HG03432 (cell line): ENCODE results near the gene SCN8A.
A peak's percentile ranks its signal among the peaks of the same experiment; 100 is the strongest.
"Not testable (repeated sequence)": the region's sequence is repeated elsewhere in the genome, so short reads cannot be mapped to it uniquely, and the experiment has no call there.

Experiments
- ATAC-seq: cut with Tn5 transposase; IDR thresholded peaks from one replicate; pipeline ENCODE4 v1.9.1; 2021; ENCODE audit warnings: mild to moderate bottlenecking, moderate library complexity; ENCODE audit not compliant: unreplicated experiment

SCN8A gene

DNA sequence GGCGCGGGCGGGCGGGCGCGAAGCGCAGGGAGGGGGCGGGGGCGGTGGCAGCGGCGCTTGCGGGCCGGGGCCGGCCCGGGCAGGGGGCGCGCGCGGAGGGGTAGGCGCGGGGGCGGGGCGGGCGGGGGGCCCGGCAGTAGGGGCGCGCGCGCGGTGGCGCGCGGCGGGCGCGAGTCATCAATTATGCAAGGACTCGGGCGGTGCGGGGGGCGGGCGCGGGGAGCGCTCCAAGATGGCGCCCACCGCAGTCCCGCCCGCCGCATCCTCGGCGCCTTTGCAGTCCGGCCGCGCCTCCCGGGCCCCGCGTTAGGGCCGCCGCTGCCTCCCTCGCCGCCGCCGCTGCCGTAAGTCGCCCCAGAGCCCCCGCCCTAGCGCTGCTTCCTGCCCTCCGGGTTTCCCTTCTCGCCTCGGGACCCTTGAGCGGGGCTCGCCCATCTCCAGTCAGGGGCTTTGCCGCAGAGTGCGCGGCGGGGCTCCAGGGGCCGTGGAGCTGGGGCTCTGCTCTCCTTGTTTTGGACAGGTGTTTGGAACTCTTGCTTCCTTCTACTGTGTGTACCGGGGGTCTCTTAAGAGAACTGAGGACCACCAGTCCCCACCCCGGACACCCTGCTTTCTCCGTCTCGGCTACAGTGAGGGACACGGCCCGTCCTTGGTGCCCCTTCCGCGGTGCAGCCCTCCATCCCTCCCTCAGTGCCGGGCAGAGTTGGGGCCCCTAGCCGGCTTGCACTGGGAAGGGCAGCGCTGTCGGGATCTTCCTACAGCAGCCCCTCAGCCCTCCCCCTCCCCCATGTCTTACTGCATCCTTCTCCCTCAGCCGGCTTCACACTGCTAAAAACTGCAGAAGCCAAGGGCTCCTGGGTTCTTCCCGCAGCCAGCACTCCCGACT is at the start of gene SCN8A:
TSS of gene SCN8A (plus strand) at position 218 of the 886 bp plus-strand sequence. CDS start 71,585 bp downstream, outside the sequence.
- ATAC-seq, result peak; percentile 29

DNA sequence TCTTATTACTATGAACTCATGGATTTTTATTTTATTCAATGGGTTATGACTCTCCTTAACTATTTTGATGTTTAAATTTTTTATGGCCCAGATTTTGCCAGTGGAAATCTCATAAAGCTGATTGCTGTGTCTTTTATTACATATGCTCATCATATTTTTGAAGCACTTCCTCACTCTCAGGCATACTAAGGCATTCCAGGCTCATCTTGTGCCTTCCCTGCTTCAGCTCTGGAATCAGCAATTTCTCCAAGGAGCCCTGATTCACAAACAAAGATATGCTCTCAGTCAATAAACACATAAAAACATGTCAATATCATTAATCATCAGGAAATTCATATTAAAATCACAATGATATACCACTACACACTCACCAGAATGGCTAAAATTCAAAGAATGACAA is 44.9 kb upstream of the SCN8A start:
- ATAC-seq, result no peak

DNA sequence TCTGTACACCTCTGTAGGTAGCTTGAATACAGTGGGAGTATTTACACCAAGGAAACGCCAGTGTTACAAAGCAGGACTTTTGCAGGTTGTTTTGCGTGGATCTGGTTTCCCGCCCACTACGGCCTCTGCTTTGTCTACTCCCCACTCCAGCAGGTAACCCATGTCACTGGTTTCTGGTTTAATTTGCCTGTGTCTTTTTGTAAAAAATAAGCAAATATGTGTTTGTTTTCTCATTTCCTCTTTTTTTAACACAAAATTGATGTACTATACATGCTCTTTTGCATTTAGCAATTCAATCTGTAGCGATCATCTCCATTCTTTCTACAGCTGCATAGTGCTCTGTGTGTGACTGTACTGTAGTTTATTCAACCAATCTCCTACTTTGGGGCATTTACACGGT is 43.4 kb upstream of the SCN8A start:
- no peak for ATAC-seq

DNA sequence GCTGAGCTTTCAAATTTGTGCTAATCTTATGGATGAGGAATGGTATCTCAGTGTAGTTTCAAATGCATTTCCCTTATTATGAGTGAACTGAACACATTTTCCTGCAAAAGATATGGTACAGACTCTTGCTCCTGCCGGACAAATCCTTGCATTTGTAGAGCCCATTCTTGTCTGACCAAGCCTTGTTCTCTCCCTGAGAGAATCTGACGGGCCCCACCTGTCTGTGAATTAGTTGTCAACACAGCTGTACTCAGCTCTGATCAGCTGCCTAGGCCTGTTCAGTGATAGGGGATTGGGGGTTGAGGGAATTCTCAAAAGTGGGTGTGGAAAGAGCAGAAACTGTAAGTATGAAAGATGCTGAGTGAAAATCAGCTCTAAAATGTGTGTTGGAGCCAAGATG is 42.8 kb upstream of the SCN8A start:
- no peak for ATAC-seq

DNA sequence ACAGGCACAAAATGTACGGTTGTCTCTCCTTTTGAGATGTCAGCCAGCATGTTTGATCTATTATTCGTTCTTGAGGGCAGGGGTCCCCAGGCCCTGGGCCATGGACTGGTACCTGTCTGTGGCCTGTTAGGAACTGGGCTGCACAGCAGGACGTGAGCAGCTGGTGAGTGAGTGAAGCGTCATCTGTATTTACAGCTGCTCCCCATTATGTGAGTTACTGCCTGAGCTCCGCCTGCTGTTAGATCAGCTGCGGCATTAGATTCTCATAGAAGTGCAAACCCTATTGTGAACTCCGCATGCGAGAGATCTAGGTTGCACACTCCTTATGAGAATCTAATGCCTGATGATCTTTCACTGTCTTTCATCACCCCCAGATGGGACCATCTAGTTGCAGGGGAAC is 41.4 kb upstream of the SCN8A start:
- no peak for ATAC-seq

DNA sequence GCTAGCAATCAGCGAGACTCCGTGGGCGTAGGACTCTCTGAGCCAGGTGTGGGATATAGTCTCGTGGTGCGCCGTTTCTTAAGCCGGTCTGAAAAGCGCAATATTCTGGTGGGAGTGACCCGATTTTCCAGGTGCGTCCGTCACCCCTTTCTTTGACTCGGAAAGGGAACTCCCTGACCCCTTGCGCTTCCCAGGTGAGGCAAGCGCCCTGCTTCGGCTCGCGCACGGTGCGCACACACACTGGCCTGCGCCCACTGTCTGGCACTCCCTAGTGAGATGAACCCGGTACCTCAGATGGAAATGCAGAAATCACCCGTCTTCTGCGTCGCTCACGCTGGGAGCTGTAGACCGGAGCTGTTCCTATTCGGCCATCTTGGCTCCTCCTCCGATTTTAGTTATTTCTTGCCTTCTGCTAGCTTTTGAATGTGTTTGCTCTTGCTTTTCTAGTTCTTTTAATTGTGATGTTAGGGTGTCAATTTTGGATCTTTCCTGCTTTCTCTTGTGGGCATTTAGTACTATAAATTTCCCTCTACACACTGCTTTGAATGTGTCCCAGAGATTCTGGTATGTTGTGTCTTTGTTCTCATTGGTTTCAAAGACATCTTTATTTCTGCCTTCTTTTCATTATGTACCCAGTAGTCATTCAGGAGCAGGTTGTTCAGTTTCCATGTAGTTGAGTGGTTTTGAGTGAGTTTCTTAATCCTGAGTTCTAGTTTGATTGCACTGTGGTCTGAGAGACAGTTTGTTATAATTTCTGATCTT is 22.6 kb upstream of the SCN8A start:
- ATAC-seq, result not testable (repeated sequence)

DNA sequence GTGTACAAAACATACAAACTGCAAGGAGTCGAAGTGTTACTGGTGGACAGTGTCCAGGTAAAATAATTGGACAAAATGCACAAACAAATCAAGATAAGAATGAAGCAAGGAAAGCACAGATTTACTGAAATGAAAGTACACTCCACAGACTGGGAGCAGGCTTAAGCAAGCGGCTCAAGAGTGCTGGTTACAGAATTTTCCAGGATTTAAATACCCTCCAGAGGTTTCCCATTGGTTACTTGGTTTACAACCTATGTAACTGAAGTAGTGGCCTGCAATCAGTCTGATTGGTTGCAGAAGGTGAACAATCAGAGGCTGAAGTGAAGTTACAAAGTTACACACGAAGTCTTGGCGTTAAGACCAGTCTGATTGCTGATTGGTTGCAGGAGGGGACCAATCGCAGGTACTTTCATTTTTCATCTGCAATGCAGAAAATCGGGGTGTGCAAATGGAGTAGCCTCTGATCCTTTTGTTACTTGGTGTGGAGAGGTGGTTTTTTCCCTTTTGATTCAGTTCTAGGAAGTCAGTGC is 11.6 kb upstream of the SCN8A start:
- ATAC-seq, result no peak

DNA sequence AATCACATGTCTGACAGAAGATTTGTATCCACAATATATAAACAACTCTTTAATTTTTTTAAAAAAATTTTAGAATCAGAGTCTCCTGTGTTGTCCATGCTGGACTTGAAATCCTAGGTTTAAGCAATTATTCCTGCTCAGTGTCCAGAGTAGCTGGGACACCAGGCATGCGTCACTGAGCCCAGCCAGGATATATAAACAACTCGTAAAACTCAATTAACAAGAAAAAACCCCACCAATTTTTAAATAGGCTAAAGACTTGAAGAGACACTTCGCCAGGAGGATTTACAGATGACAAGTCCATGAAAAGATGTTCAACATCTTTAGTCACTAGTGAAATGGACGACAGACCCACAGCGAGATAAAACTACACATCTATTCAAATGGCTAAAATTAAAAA is 2.0 kb upstream of the SCN8A start:
- ATAC-seq, result no peak

DNA sequence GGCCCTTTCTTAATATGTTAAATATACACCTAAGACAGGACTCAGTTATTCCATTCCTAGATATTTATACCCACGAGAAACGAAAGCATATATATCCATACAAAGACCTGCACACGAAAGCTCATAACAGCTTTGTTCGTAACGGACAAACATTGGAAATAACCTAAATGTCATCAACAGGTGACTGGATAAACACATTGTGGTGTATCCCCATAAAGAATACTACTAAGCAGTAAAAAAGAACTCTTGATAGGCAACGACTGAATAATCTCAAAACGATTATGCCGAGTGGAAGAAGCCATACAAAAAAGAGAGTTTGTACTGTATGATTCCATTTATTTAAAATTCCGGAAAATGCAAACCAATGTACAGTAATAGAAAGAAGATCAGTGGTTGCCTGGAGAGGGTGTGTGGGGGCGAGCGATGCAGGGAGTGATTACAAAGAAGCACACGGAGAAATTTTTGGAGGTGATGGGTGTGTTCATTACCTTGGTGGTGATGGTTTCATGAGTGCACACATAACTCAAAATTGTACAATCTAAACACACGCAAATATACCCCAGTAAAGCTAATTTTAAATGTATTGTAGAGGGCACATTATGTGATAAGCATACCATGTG is 1.4 kb upstream of the SCN8A start:
- no peak for ATAC-seq

DNA sequence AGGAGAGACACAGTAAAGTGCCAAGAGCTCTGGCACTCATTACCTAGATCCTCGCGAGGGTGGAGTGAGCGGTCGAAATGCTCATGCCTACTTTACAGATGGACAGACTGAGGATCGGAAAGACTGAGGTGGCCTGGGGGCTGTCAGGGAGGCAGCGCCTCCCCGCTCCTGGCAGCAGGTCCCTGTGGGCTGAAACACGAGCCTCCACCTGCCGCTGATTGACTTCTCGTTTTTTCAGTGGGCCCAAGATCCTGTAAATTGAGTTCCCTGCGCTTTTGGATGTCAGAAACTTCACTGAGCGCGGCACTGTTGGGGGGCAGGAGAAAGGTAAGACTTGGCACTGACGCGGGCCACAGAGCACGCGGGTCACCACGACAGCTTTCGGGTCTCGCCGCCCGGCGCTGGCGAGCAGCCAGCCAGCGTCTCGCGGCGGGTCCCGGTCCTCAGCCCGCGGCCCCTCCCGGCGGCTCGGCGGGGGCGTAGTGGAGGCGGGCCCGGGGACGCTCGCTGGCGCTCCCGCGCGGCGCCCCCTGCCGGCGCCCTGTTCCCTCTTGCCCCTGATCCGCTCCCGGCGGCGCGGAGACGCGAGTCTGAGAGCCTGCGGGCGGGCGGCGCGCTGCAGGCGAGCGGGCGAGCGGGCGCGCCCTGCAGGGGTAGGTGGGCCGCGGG is 552 bp upstream of the SCN8A start:
- peak; percentile 89 for ATAC-seq

DNA sequence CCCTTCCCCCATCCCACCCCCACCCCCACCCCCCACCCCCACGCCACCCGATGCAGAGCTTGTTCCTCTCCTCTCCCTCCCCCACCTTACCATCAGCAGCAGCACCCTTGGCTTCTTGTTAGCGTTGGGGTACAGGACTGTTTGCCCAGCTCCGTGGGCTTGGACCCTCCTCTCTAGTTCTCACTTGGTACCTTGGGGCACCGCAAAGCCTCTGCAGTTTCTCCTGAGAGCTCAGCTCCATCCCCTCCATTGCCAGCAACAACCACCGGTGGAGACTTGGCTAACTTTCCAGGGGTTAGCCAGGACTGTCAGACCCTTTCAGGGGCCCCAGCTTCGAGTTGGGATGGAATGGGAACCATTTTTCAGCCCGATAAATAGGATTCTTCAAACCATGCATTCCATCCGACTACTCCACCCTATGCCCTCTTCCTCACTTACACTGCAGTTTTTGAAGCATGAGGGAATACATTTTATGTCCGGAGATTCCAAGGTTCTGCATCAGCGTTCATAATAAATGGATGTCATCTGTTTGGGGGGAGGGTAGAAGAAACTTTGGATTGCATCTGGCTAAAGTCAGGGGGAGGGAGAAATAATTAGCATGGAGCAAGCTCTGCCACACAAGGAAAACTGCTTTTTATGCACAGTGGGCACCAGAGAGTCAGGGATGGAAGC is 1.1 kb downstream of the SCN8A start:
- ATAC-seq, result no peak

DNA sequence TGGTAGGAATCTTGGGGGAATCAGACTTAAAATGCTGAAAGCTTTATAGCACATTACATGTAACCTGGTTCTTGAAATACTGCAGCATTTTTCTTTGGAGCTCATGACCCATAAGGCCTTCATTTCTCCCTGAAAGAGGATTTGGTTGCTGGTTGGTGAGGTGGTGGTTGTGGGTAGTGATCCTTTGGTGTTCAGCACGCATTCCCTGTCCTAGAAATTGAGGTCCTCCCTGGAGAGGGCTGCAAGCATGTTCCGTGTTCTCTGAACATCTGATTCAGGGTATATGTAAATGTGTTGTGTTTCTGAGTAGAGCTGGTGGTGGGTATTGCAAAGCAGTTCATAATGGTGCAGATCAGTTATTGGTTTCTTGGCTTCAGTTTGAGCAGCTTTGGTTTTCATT is 2.0 kb downstream of the SCN8A start:
- ATAC-seq, result no peak

DNA sequence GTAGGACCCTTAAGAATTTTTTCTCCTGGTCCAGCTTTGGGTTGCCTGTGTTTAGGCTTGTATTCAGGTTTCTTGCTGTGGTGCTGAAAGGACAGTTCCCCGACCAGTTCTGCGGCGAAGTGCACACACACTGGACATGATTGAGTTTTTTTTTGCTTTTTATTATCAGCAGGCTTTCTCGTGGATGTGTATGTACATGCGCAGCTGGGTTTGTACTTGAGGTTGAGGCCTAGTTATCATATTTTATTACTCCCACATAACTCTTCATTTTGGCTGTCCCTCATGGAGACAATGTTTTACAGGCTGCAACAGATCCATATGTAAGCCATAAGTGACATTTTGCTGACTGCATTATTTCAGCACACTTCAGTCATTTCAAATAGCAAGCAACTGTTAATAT is 2.5 kb downstream of the SCN8A start:
- no peak for ATAC-seq

DNA sequence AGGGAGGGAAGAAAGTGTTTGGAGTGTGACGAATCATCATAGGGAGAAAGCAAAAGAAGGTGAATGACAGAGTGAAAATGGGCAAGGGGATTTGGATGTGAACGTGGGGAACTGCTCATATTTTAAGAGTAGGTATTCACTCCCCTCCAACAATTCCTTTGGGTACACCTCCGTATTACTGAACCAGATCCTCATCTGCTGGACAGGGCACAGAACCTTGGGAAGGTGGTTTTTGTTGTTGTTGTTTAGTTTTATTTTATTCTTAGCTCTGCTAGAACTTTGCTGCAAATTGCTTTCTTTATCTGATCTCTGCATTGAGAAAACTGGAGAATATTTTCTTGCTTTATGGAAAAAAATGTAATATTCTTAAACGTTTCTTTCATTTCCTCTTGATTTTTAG is 7.1 kb downstream of the SCN8A start:
- no peak for ATAC-seq

DNA sequence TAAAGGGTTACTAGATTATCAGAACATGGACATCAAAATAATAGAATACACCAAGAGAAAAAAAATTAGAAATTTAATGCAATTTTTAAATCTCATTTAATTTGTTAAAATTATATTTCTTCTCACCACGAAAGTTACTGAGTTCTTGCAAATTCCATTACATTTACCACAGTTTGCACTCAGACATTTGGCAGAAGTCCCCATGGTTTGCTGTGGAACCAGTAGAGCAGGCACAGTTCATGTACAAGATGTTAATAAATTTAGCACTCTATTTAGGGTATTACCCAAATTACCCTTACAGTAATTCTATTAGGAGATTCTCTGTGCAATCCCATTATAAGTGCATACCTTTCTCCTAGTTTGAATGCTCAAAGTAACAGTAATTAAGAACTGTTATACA is 9.7 kb downstream of the SCN8A start:
- no peak for ATAC-seq

DNA sequence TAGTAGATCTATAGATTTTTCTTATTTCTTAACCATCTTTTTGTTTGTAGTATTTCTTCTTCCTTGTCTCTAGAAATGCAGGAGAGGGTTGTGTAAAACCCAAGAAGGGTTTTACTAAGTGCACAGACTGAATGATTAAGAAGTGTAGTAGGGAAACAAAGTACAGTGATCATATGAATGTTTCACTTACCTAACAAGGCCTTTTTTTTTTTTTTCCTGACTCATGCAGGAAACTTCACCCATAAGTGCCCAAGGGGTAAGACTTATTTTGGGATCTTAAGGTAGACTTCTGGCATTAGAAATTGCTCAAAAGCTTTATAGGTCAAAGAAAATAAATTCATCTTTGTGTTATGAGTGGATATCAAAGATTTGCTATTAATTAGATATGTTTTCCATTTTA is 10.2 kb downstream of the SCN8A start:
- ATAC-seq, result no peak

DNA sequence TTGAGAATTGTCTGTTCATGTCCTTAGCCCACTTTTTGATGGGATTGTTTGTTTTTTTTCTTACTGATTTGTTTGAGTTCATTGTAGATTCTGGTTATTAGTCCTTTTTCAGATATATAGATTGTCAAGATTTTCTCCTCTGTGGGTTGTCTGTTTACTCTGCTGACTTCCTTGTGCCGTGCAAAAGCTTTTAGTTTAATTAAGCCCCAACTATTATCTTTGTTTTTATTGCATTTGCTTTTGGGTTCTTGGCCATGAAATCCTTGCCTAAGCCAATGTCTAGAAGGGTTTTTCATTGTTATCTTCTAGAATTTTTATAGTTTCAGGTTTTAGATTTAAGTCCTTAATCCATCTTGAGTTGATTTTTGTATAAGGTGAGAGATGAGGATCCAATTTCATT is 14.9 kb downstream of the SCN8A start:
- not testable (repeated sequence) for ATAC-seq

DNA sequence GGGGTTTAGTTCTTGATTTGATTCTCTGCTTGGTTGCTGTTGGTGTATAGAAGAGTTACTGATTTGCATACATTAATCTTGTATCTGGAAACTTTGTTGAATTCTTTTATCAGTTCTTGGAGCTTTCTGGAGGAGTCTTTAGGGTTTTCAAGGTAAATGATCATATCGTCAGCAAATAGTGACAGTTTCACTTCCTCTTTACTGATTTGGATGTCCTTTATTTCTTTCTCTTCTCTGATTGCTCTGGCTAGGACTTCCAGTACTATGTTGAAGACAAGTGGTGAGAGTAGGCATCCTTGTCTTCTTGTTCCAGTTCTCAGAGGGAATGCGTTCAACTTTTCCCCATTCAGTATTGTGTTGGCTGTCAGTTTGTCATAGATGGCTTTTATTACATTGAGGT is 16.2 kb downstream of the SCN8A start:
- ATAC-seq, result not testable (repeated sequence)

DNA sequence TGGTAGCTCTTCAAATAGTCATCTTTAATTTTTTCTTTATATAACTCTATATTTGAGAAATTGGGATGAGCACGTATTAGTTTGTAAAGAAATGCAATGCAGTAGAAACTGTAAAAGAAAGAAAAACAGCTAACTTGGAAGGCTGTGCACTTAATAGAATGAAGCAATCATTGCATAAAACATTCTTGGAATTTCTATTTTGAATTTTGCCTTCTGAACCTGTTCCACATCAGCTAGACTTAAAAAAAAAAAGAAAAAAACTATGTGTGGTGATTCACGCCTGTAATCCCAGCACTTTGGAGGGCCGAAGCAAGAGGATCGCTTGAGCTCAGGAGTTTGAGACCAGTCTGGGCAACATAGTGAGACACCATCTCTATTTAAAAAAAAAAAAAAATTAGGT is 29.4 kb downstream of the SCN8A start:
- ATAC-seq, result no peak

DNA sequence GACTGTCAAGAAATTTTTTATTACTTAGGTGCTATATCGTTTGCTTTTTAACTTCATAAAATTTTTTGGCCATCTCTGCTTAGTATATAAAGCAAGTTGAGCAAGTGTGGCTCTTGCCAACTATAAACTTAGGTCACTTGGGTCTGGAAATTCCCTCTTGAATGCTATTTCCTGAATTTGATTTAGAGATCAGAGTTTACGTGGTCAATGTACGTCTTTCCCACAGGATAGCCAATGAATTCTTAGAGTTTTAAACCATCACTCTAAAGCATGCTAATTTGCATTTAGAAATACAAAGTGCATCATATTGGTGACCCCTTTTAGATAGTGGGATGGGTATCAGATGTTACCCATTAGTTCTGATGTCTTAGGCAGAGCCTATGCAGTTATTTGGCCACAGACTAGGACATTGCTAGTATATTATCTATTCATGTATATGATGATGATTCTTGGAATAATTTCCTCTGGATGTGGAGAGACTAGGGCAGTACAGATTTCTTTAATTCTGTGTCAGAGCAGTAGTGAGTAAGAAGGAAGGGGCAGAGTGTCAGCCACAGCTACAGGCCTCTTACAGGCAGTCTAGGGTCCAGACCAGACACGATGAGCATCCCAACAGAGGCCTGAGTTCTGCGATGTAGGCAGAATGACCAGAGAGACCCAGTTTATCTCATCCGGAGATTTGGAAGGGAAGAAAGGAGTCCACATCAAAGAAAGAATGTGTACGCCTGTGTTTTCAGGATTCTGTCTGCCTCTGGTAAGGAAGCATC is 30.3 kb downstream of the SCN8A start:
- ATAC-seq, result no peak
